HCT116 (cell line): ENCODE data around the gene PRKCQ. TPM values are rescaled to one million over a fixed set of nuclear protein-coding genes. Genes with fewer than 3 reads are reported as not detected.

Source experiments
- ATAC-seq: fragments of 200-7000 bp; cut with Tn5 transposase; 2 replicates; pipeline ENCODE4 v1.9.1; 2020; ENCODE audit warnings: mild to moderate bottlenecking, moderate library complexity
- BruUV-seq: library from RNA; stranded (reverse); fragments of 400-500 nt; replicated peaks from 2 replicates; lab custom pipeline; 2021; lab: Mats Ljungman, UMichigan
- CTCF ChIA-PET: fragments of 300-600 bp; sonication (Branson Sonifier 250); formaldehyde crosslinking; loops from one replicate; lab custom pipeline; 2021; ENCODE audit warnings: antibody characterized with exemption; lab: Charles Lee
- POLR2A ChIA-PET: fragments of 300-600, 350-600 bp; sonication (Branson Sonifier 250); formaldehyde crosslinking; loops from one replicate; lab custom pipeline; 2021; ENCODE audit warnings: antibody characterized with exemption; lab: Charles Lee
- RAD21 ChIA-PET, 2 experiments: fragments of 300-600 bp; sonication (Branson Sonifier 250); formaldehyde crosslinking; loops; one replicate each; lab custom pipeline; 2023; ENCODE audit warnings: low total read pairs in 2 of 2; ENCODE audit not compliant: uncharacterized antibody in 2 of 2, unreplicated experiment in 2 of 2, low non-redundant PET in 1 of 2; lab: Charles Lee
- DNase-seq: peaks from one replicate; pipeline ENCODE4 v3.0.0-alpha.2; 2010; ENCODE audit warnings: low read depth, low spot score
- H2AFZ ChIP-seq: fragments of 200-600 bp; shearing (Covaris generic), sonication (generic); 2 replicates; pipeline ENCODE4 v1.6.1; 2017; ENCODE audit warnings: low read depth, mixed run types, mixed read lengths, antibody characterized with exemption, low read length; ENCODE audit not compliant: poor library complexity, severe bottlenecking
- H3K27ac ChIP-seq: 2 replicates; pipeline ENCODE4 v1.5.1; 2012; ENCODE audit warnings: low read depth, low read length
- H3K27me3 ChIP-seq: fragments of 200-600 bp; sonication (generic); 2 replicates; pipeline ENCODE4 v1.6.1; 2016; ENCODE audit warnings: mixed run types, low read length, mixed read lengths; ENCODE audit not compliant: insufficient read depth
- H3K36me3 ChIP-seq, 2 experiments: fragments of 200-500 bp in 1 of 2; fragments of 200-600 bp in 1 of 2; sonication (Bioruptor generic) in 1 of 2; sonication (generic) in 1 of 2; 2 replicates each; pipeline versions ENCODE4 v1.5.1 to v1.6.1; 2014 to 2016; ENCODE audit warnings: low read length in 2 of 2, inconsistent platforms in 1 of 2, mixed read lengths in 1 of 2, mixed run types in 1 of 2; ENCODE audit not compliant: insufficient read depth in 2 of 2, control insufficient read depth in 1 of 2
- H3K4me1 ChIP-seq, 2 experiments: fragments of 200-600 bp in 1 of 2; sonication (generic) in 1 of 2; 2 replicates each; pipeline versions ENCODE4 v1.5.1 to v1.6.1; 2012 to 2017; ENCODE audit warnings: low read length in 2 of 2, inconsistent platforms in 1 of 2, mild to moderate bottlenecking in 1 of 2, mixed read lengths in 1 of 2, mixed run types in 1 of 2, moderate library complexity in 1 of 2; ENCODE audit not compliant: insufficient read depth in 2 of 2, control insufficient read depth in 1 of 2
- H3K4me2 ChIP-seq: fragments of 200-600 bp; sonication (generic); 2 replicates; pipeline ENCODE4 v1.6.1; 2017; ENCODE audit warnings: mixed run types, low read length, mixed read lengths
- H3K4me3 ChIP-seq, 2 experiments: fragments of 200-600 bp in 1 of 2; sonication (generic) in 1 of 2; replicated peaks in 1 of 2; 2 replicates each; pipeline ENCODE4 v1.5.1; 2011 to 2016; ENCODE audit warnings: low read length in 2 of 2, control low read depth in 1 of 2, low read depth in 1 of 2, mild to moderate bottlenecking in 1 of 2, mixed read lengths in 1 of 2, mixed run types in 1 of 2
- H3K79me2 ChIP-seq: fragments of 200-600 bp; sonication (generic); 2 replicates; pipeline ENCODE4 v1.6.1; 2017; ENCODE audit warnings: mild to moderate bottlenecking, mixed run types, low read length, moderate library complexity, mixed read lengths; ENCODE audit not compliant: insufficient read depth
- H3K9ac ChIP-seq: fragments of 200-600 bp; sonication (generic); 2 replicates; pipeline ENCODE4 v1.6.1; 2016; ENCODE audit warnings: low read length, mixed read lengths
- H3K9me2 ChIP-seq: fragments of 200-600 bp; sonication (generic), shearing (Covaris generic); 2 replicates; pipeline ENCODE4 v1.6.1; 2017; ENCODE audit warnings: mixed run types, mild to moderate bottlenecking, moderate library complexity; ENCODE audit not compliant: insufficient read depth
- H3K9me3 ChIP-seq, 2 experiments: fragments of 200-500 bp in 1 of 2; fragments of 200-600 bp in 1 of 2; sonication (Bioruptor generic) in 1 of 2; sonication (generic) in 1 of 2; 2 replicates each; pipeline ENCODE4 v1.6.1; 2014 to 2017; ENCODE audit warnings: low read length in 2 of 2, mixed read lengths in 2 of 2, inconsistent platforms in 1 of 2, low read depth in 1 of 2, mild to moderate bottlenecking in 1 of 2, mixed run types in 1 of 2, moderate library complexity in 1 of 2; ENCODE audit not compliant: control insufficient read depth in 1 of 2, insufficient read depth in 1 of 2
- H4K20me1 ChIP-seq: fragments of 200-600 bp; sonication (generic), shearing (Covaris generic); 2 replicates; pipeline ENCODE4 v1.6.1; 2017; ENCODE audit warnings: mixed run types, mild to moderate bottlenecking, moderate library complexity; ENCODE audit not compliant: insufficient read depth
- ATF3 ChIP-seq: IDR thresholded peaks from 2 replicates; pipeline ENCODE4 v1.6.1; 2012
- CBX3 ChIP-seq: IDR thresholded peaks from 2 replicates; pipeline ENCODE4 v1.6.1; 2012; ENCODE audit warnings: low read depth
- ELF1 ChIP-seq: IDR thresholded peaks from 2 replicates; pipeline ENCODE4 v1.6.1; 2012; ENCODE audit warnings: low read depth, borderline replicate concordance
- EZH2phosphoT487 ChIP-seq: fragments of 200-600 bp; IDR thresholded peaks from 2 replicates; pipeline ENCODE4 v1.6.1; 2018; ENCODE audit warnings: antibody characterized with exemption, borderline replicate concordance
- JUND ChIP-seq: IDR thresholded peaks from 2 replicates; pipeline ENCODE4 v1.6.1; 2012
- MAX ChIP-seq: IDR thresholded peaks from 2 replicates; pipeline ENCODE4 v1.6.1; 2012
- RAD21 ChIP-seq: IDR thresholded peaks from 2 replicates; pipeline ENCODE4 v1.6.1; 2012; ENCODE audit warnings: low read depth, mild to moderate bottlenecking
- REST ChIP-seq: IDR thresholded peaks from 2 replicates; pipeline ENCODE4 v1.6.1; 2012; ENCODE audit warnings: low read depth
- SIN3A ChIP-seq: IDR thresholded peaks from 2 replicates; pipeline ENCODE4 v1.6.1; 2012; ENCODE audit warnings: low read depth
- SP1 ChIP-seq: IDR thresholded peaks from 2 replicates; pipeline ENCODE4 v1.6.1; 2012; ENCODE audit warnings: low read depth
- TCF7L2 ChIP-seq: IDR thresholded peaks from 2 replicates; pipeline ENCODE4 v1.7.0; 2011; ENCODE audit warnings: borderline replicate concordance, inconsistent platforms; ENCODE audit not compliant: insufficient read depth, insufficient read length; ENCODE audit errors: extremely low read depth
- ZBTB33 ChIP-seq: IDR thresholded peaks from 2 replicates; pipeline ENCODE4 v1.6.1; 2011; ENCODE audit warnings: mild to moderate bottlenecking, low read length, moderate library complexity; ENCODE audit not compliant: insufficient replicate concordance; ENCODE audit errors: extremely low read depth
- ZNF274 ChIP-seq: fragments of 200-500 bp; sonication (Bioruptor generic); IDR thresholded peaks from 2 replicates; pipeline ENCODE4 v1.6.1; 2014; ENCODE audit warnings: mild to moderate bottlenecking, low read depth, low read length, inconsistent platforms
- intact Hi-C: fragments of 100-400 bp; cut with micrococcal nuclease; formaldehyde crosslinking; loops from 2 replicates; pipeline ENCODE4 v1.10.0; 2022
- total RNA-seq: library from RNA; stranded (reverse); gene quantifications from one replicate; pipeline ENCODE4 v1.2.1, GENCODE V29; 2021; ENCODE audit not compliant: unreplicated experiment

Gene PRKCQ
- total RNA-seq, 1 experiment from 2014 or later: 0.54 TPM

GRCh38 chr10:6418613-6419216 lies 161.4 kb downstream of the PRKCQ start:
- ChIA-PET CTCF (interaction anchor here (1.5 to 1.9 kb wide), 2 partner anchors 13 to 249 kb away, joined by 4 to 10 read pairs; no protein-coding TSS in a partner anchor), POLR2A (no interaction called here), RAD21 (no interaction called here)
- H3K79me2 ChIP-seq: no peaks in the 10 kb centered on the region
- no peak overlapping the region for H3K4me3 ChIP-seq
- no peaks in the 10 kb centered on the region for H3K36me3 ChIP-seq
- no peak for ATAC-seq
- no peak overlapping the region for H3K9ac ChIP-seq
- no peaks in the 10 kb centered on the region for H3K9me3 ChIP-seq
- H3K27me3 ChIP-seq: peaks cover 33% of the 10 kb centered on the region
- DNase-seq: no peak
- no peak overlapping the region for H3K27ac ChIP-seq
- TF ChIP-seq ELF1 (no peak), SIN3A (no peak), SP1 (no peak), ATF3 (no peak), ZNF274 (no peak), REST (no peak), JUND (no peak), RAD21 (no peak), MAX (no peak), ZBTB33 (no peak), TCF7L2 (no peak), CBX3 (no peak), EZH2phosphoT487 (no peak)
- H4K20me1 ChIP-seq: no peaks in the 10 kb centered on the region
- no peaks in the 10 kb centered on the region for H3K9me2 ChIP-seq
- BruUV-seq: no TSS peak
- H3K4me1 ChIP-seq: no peaks in the 10 kb centered on the region
- intact Hi-C loops: loop anchor here (10.0 kb wide), 1 partner anchor 996 kb away; the partner anchor contains the start of gene SFMBT2
- no peak overlapping the region for H2AFZ ChIP-seq
- no peak overlapping the region for H3K4me2 ChIP-seq
